HepG2 (cell line): Measurements from ENCODE around the gene ZNF48. TPM values are rescaled to one million over a fixed set of nuclear protein-coding genes. Genes with fewer than 3 reads are reported as not detected.

Experiments
- ARHGAP35 ChIP-seq: sonication (generic); formaldehyde crosslinking; IDR thresholded peaks from 2 replicates; pipeline ENCODE4 v1.9.0; 2022; ENCODE audit warnings: mild to moderate bottlenecking, inconsistent platforms, moderate library complexity, missing genetic modification reagents, borderline replicate concordance
- CBX2 ChIP-seq, 2 experiments: fragments of 200-600 bp in 1 of 2; sonication (generic); formaldehyde crosslinking in 1 of 2; IDR thresholded peaks; 2 replicates each; pipeline versions ENCODE4 v1.7.0 to v1.8.1; 2018 to 2022; ENCODE audit warnings: low read depth in 2 of 2, low read length in 1 of 2, mild to moderate bottlenecking in 1 of 2, missing genetic modification reagents in 1 of 2
- ELF3 ChIP-seq: IDR thresholded peaks from 2 replicates; pipeline ENCODE4 v1.6.1; 2016; ENCODE audit warnings: missing genetic modification reagents, missing compliant biosample characterization
- GTF3A ChIP-seq: sonication (generic); formaldehyde crosslinking; conservative IDR thresholded peaks from 2 replicates; pipeline ENCODE4 v1.4.0; 2020; ENCODE audit warnings: mild to moderate bottlenecking, missing genetic modification reagents
- RELA ChIP-seq: sonication (generic); formaldehyde crosslinking; IDR thresholded peaks from 2 replicates; pipeline ENCODE4 v1.4.0; 2020; ENCODE audit warnings: missing genetic modification reagents
- SIN3B ChIP-seq: fragments of 150-350 bp; IDR thresholded peaks from 2 replicates; pipeline ENCODE4 v1.6.1; 2014; ENCODE audit warnings: low read length
- ZNF558 ChIP-seq: sonication (generic); formaldehyde crosslinking; IDR thresholded peaks from 2 replicates; pipeline ENCODE4 v1.9.0; 2022; ENCODE audit warnings: mild to moderate bottlenecking, missing genetic modification reagents, borderline replicate concordance
- polyA plus RNA-seq, 8 experiments: library from polyadenylated mRNA; depleted of rRNA in 3 of 8; stranded (reverse) in 7 of 8; unstranded in 1 of 8; fragments of >200 nt; fragmentation: Illumina TruSeq in 4 of 8; extraction: Trizol in 4 of 8; gene quantifications; 2 replicates each; pipeline versions ENCODE4 v1.2.1 to v1.2.3, GENCODE V29; 2011 to 2016; ENCODE audit warnings: low read depth in 4 of 8, missing spikeins in 1 of 8, mixed read lengths in 1 of 8; ENCODE audit not compliant: insufficient read depth in 1 of 8
- total RNA-seq, 5 experiments: library from RNA; depleted of rRNA; stranded (reverse); fragments of >200 nt; fragmentation: Illumina TruSeq; extraction: Trizol; gene quantifications; 2 replicates each; pipeline ENCODE4 v1.2.3, GENCODE V29; 2016; ENCODE audit warnings: low read depth in 1 of 5
- TF ChIP-seq, protein P1 (sequence below): sonication (generic); formaldehyde crosslinking; IDR thresholded peaks from 2 replicates; pipeline ENCODE4 v1.4.0; 2020; ENCODE audit warnings: mild to moderate bottlenecking, missing genetic modification reagents
- TF ChIP-seq, protein P2 (sequence below): sonication (generic); formaldehyde crosslinking; IDR thresholded peaks from 2 replicates; pipeline ENCODE4 v1.4.0; 2020; ENCODE audit warnings: missing genetic modification reagents, mild to moderate bottlenecking, borderline replicate concordance

The ZNF48 gene
- total and polyA plus RNA-seq, 2 of the 13 experiments (the other 11 are each of a cell fraction or from before 2014, with no cell fraction given): 9.9 to 12.3 TPM

GRCh38 chr16:30409125-30410060 lies 14.2 kb downstream of the ZNF48 start (continued):
- TF ChIP-seq, protein P1, sequence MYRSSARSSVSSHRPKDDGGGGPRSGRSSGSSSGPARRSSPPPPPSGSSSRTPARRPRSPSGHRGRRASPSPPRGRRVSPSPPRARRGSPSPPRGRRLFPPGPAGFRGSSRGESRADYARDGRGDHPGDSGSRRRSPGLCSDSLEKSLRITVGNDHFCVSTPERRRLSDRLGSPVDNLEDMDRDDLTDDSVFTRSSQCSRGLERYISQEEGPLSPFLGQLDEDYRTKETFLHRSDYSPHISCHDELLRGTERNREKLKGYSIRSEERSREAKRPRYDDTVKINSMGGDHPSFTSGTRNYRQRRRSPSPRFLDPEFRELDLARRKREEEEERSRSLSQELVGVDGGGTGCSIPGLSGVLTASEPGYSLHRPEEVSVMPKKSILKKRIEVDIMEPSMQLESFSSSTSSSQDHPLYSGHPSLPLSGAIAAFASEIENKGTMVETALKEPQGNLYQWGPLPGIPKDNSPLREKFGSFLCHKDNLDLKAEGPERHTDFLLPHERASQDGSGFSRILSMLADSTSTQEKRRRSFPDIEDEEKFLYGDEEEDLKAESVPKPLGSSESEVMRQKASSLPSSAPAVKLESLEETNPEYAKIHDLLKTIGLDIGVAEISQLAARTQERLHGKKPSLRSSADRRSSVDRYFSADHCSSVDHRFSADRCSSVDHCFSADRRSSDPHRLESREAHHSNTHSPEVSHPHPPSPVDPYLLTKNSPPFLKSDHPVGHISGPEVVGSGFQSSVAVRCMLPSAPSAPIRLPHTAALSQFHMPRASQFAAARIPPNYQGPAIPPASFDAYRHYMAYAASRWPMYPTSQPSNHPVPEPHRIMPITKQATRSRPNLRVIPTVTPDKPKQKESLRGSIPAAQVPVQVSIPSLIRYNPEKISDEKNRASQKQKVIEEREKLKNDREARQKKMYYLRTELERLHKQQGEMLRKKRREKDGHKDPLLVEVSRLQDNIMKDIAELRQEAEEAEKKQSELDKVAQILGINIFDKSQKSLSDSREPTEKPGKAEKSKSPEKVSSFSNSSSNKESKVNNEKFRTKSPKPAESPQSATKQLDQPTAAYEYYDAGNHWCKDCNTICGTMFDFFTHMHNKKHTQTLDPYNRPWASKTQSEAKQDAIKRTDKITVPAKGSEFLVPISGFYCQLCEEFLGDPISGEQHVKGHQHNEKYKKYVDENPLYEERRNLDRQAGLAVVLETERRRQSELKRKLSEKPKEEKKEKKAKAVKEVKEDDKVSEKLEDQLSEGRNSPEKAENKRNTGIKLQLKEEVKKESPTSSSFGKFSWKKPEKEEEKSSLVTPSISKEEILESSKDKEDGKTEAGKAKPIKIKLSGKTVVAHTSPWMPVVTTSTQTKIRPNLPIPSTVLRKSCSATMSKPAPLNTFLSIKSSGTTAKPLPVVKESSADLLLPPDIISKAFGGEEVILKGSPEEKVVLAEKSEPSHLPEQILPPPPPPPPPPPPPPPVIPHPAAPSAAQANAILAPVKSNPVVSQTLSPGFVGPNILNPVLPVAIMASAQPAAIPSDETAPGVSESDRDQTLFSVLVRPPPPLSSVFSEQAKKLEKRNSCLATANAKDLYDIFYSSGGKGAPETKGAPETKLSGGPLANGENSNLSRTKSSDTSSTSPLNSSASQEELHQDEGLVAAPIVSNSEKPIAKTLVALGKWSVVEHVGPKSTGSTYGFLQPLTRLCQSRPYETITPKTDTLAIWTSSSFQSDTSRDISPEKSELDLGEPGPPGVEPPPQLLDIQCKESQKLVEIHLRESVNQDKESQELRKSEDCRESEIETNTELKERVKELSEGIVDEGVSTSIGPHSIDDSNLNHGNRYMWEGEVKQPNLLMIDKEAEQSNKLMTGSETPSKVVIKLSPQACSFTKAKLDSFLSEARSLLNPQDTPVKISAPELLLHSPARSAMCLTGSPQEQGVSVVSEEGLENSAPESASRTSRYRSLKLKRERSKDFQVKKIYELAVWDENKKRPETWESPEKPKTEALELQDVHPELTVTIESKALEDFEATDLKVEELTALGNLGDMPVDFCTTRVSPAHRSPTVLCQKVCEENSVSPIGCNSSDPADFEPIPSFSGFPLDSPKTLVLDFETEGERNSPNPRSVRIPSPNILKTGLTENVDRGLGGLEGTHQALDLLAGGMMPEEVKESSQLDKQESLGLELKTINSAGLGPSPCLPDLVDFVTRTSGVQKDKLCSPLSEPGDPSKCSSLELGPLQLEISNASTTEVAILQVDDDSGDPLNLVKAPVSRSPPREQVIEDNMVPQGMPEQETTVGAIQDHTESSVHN (CRISPR knock-in tag): no peak
- TF ChIP-seq SIN3B (no peak), ELF3 (CRISPR knock-in tag) (peak; percentile 69), GTF3A (0 out of 2 replicates have a peak, but pooled peaks have one; percentile 5), RELA (CRISPR knock-in tag) (0 out of 2 replicates have a peak, but pooled peaks have one; percentile 62), CBX2 (IDR thresholded peaks at IDR 0.05; ENCODE audit: low read depth, low read length) (no peak), CBX2 (CRISPR knock-in tag; IDR thresholded peaks at IDR 0.05; ENCODE audit: low read depth) (no peak), ZNF558 (CRISPR knock-in tag) (0 out of 2 replicates have a peak, but pooled peaks have one; percentile 7), ARHGAP35 (CRISPR knock-in tag) (no peak)
- TF ChIP-seq, protein P2, sequence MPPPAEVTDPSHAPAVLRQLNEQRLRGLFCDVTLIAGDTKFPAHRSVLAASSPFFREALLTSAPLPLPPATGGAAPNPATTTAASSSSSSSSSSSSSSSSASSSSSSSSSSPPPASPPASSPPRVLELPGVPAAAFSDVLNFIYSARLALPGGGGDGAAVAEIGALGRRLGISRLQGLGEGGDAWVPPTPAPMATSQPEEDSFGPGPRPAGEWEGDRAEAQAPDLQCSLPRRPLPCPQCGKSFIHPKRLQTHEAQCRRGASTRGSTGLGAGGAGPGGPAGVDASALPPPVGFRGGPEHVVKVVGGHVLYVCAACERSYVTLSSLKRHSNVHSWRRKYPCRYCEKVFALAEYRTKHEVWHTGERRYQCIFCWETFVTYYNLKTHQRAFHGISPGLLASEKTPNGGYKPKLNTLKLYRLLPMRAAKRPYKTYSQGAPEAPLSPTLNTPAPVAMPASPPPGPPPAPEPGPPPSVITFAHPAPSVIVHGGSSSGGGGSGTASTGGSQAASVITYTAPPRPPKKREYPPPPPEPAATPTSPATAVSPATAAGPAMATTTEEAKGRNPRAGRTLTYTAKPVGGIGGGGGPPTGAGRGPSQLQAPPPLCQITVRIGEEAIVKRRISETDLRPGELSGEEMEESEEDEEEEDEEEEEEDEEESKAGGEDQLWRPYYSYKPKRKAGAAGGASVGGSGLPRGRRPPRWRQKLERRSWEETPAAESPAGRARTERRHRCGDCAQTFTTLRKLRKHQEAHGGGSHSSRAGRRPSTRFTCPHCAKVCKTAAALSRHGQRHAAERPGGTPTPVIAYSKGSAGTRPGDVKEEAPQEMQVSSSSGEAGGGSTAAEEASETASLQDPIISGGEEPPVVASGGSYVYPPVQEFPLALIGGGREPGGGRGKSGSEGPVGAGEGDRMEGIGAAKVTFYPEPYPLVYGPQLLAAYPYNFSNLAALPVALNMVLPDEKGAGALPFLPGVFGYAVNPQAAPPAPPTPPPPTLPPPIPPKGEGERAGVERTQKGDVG (CRISPR knock-in tag): 0 out of 2 replicates have a peak, but pooled peaks have one; percentile 28
